GM21717 (cell line): Measurements from ENCODE around the gene PBX3.

Experiments used
- ATAC-seq: cut with Tn5 transposase; IDR thresholded peaks from one replicate; pipeline ENCODE4 v1.9.1; 2021; ENCODE audit warnings: mild to moderate bottlenecking, moderate library complexity; ENCODE audit not compliant: unreplicated experiment

The PBX3 gene

DNA sequence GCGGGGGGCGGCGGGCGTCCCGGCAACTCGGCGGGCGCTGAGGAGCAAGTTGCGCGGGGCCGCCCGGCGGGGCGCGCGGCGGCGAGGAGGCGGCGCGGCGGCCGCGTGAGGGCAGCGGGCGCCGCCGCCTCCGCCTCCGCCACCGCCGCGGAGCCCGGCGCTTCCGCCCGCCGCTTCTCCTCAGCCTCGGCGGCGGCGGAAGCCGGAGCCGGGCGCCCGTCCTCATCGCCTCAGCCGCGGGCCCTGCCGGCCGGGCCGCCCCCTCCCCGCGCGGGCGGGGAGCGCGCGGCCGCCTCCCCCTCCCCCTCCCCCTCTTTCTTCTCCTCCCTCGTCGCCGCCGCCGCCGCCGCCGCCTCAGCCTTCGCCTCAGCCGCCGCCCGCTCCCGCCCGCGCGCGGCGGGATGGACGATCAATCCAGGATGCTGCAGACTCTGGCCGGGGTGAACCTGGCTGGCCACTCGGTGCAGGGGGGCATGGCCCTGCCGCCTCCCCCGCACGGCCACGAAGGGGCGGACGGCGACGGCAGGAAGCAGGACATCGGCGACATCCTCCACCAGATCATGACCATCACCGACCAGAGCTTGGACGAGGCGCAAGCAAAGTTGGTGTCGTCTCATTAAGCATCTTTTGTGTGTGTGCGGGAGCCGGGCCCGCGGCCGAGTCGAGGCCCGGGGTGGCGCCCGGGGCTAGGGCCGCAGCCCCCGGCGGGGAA, at the start of gene PBX3:
PBX3 (plus strand) TSS at position 321 of the 712 bp plus-strand sequence.
- ATAC-seq, result peak; percentile 8

DNA sequence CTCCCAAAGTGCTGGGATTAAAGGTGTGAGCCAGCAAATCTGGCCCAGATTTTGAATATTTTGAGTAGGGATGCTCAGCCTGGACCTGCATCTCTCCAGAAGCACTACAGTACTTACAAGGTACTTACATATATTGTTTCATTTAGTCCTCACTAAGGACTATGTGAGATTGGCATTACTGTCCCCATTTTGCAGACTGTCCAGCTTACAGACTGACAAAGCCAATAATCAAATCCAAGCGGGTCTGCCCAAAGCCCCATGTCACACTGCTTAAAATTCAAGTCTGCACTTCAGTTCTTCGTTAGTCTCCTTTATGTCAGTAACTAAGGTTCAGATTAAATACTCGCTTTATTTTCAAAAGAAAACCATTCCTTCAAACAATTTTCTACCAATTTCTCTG, 47.3 kb upstream of the PBX3 start:
- no peak for ATAC-seq

GRCh38 chr9:125700791-125701190, 46.4 kb upstream of the PBX3 start:
- peak; percentile 81 for ATAC-seq

DNA sequence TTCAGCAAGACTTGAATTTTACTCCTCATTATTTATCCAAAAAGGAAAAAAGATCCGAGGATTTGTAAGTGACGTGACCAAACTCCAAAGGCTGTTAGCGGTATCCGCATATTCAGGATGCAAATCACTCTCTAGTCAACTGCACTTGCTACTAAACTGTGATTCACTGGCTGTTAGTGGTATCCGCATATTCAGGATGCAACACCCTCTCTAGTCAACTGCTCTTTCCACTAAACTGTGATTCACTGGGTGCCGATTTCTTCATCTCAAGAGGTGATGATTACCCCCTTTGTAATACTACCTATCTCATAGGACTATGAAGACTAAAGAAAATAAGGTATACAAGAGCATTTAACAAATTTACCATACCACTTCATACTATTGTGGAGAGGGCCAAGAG, 45.8 kb upstream of the PBX3 start:
- no peak for ATAC-seq

DNA sequence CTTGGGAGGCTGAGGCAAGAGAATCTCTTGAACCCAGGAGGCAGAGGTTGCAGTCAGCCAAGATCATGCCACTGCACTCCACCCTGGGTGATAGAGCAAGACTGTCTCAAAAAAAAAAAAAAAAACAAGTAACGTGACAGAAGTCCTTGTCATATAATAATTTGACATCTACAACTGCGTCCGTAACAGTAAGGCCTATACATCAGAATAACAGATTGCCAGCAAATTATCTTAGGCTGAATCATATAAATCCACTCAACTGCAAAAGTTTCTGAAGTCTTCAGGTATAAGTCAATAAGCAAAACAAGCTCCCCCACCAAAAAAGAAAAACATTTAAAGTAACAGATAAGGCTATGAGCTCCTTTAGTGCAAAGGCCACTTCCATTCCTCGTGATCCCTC, 43.5 kb upstream of the PBX3 start:
- no peak for ATAC-seq

GRCh38 chr9:125705893-125706292, 41.3 kb upstream of the PBX3 start:
- no peak for ATAC-seq

- ATAC-seq, result peak; percentile 89
Observed at GRCh38 chr9:125706651-125707471, 40.3 kb upstream of the PBX3 start, which contains the start of gene MAPKAP1. Gene MAPKAP1, minus strand, starts transcription at chr9:125707208. Its CDS starts 34,634 bp downstream, at chr9:125672574.

GRCh38 chr9:125707472-125707804, 39.7 kb upstream of the PBX3 start:
- peak; percentile 14 for ATAC-seq

DNA sequence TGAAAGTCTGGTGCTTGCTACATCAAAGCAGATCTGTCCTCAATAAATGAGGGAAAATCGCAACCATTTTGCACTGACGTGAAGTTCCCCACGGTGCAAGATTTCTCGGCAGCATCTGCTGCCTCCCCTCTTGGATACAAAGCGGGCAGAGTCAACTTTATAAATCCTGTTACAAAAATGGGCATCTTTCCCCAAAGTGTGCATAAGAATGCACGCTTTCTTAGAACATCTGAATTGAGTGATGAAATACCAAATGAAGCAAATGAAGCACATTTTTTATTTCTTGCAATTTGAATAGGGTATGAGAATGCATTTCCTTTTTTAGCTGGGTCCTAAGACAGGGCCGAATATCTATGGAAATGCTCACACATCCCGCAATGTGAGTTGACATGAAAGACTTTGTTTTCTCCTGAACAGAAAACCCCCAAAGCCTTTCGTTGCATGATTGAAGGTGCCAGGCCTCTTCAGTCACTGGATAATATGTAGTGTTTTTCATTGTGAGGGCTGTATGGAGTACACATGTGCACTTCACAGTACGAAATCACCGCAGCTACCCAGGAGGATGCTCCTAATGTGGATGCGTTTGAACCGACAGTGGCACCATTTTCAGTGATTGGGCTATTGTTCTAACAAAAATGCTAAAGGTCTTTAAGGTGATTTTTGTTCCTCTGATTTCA, 20.6 kb upstream of the PBX3 start:
- ATAC-seq, result no peak

GRCh38 chr9:125730168-125730567, 17.0 kb upstream of the PBX3 start:
- no peak for ATAC-seq

DNA sequence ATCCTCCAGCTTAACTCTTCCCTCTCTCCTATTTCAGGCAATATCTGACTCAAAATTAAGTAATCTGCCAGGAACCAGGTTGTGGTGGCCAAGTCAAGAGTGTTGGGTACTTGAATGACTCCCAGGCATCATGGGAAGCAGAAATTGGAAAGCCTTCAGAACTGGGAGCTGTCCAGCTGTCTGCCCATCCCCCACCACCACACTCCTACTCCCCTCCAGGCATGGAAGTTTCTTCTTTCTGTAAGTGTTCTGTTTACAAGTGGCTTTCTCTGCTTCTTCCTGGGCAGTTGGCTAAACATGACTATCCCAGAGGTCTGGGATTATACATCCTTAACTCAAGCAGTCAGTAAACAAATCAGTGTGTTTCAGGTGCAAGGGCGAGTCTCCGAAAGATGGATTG, 14.6 kb upstream of the PBX3 start:
- ATAC-seq, result no peak

DNA sequence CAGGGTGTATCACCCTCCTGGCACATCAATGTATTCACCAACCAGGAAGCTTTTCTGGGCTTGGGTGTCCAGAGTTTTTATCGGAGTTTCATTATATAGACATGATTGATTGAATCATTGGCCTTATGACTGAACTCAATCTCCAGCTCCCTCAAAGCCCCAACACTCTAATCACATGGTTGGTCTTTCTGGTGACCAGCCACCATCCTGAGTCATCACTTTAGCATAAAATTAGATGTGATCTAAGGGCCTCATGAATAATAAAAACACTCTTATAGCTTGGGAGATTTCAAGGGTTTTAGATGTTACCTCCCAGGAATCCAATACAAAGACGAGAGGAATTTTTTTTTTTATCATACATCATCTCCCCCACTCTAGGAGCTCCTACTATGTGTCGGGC, 7.7 kb upstream of the PBX3 start:
- ATAC-seq, result no peak

GRCh38 chr9:125742657-125743056, 4.5 kb upstream of the PBX3 start:
- ATAC-seq, result no peak

DNA sequence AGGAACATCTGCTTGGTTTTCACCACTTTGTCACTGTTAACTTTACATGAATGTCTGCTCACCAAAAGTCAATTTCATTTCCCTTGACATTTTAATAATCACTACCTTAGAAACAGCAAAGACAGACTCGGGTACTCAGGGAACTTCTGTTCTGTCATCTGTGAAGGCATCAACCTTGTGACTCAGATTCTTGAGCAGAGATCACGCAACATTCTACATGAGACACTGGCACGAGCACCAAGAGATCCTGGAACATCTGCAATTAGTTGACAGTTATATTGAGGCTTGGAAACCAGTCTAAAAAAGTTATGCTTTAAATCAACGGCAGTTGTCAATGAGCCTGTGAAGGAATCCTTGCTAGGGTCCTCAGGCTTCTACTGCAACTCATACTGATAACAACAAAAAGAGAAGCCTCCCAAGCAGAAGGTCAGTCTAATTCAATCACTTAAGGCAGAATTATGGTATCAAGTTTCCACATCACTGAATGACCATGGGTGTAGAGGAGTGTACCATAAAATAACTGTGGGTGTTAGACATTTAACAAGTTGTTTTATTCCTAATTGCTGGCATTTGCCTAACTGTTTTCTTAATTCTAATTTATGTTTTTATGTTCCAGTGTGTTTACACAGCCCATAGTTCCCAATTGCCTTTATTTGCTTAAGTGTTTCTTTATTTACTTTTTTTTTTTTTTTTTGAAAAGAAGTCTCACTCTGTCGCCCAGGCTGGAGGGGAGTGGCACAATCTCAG, 3.3 kb upstream of the PBX3 start:
- no peak for ATAC-seq

GRCh38 chr9:125744616-125745015, 2.6 kb upstream of the PBX3 start:
- ATAC-seq, result no peak

- ATAC-seq, result no peak
Observed at GRCh38 chr9:125745018-125745417, 2.2 kb upstream of the PBX3 start.

DNA sequence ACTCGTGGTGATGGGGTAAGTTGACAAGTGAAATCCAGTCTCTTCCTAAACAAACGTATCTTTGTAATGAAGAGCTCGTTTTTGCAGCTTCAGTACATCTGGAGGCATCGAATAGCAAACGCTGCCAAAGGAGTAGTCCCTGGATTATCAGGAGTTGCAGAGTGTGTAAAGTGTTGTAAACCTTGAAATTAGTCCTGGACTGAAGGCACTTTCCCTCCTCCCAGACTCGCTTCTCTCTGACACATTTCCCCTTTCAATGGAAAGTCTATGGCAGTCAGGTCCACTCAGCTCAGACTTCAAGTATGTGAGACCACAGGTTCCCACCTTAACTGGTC, 1.5 kb upstream of the PBX3 start:
- ATAC-seq, result no peak

GRCh38 chr9:125746017-125746773, 978 bp upstream of the PBX3 start:
- ATAC-seq, result peak; percentile 74

DNA sequence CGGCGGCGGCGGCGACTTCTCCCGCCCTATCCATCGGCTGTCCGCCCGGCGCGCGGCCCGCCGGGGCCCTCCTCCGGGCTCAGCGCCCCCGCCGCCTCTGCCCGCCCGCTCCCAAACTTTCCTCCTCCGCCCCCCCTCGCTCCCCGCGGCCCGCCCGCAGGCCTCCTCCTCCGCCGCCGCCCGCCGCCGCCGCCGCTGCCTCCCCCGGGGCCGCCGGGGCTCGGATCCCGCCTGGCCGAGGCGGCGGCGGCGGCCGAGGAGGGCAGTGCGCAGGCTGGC, 460 bp upstream of the PBX3 start:
- peak; percentile 6 for ATAC-seq

GRCh38 chr9:125747765-125748445, 732 bp downstream of the PBX3 start:
- ATAC-seq, result no peak
